IPS-NIHi7 (cell line): ENCODE results near the gene GALNT15.
A peak's percentile ranks its signal among the peaks of the same experiment; 100 is the strongest.

Experiments used
- DNase-seq: peaks from one replicate; pipeline ENCODE4 v3.0.0; 2012; ENCODE audit warnings: mixed read lengths; ENCODE audit errors: extremely low spot score

The GALNT15 gene

GRCh38 chr3:16168211-16168610, 6.3 kb upstream of the GALNT15 start:
- DNase-seq = no peak

DNA sequence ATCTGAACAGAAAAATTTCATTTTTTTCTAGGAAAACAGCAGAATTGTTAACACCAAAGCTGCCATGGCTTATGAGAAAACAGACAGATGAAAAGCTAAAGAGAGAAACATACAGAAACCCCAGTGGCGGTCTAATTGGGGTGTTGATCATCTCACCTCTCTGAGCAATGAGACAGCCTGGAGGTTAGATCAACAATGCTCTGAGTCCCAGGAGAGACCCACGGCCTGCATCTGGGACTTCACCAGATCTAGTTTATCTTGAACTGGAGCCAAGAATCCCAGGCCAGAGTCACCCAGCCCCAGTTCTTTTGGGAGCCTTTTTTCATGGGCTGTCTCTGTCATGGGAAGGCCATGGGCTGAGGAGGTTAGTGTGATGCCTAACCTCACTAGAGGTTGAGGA, 3.5 kb upstream of the GALNT15 start:
- no peak for DNase-seq

DNA sequence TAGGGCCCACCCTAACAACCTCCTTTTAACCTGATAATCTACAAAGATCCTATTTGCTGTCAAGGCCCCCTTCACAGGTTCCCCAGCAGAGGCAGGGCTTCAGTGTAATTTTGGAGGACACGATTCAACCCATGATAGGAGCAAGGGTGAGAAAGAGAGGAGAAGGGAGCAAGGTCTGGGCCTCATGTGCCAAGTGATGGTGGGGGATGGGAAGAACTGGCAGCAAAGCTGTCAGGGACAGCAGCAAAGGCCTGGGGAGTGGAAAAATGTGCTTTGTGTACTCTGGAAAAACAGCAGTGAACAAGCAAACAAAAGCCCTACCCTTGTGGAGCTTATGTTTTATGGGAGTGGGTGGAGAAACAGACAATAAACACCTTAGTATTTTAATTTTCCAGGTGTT, 2.7 kb upstream of the GALNT15 start:
- no peak for DNase-seq

DNA sequence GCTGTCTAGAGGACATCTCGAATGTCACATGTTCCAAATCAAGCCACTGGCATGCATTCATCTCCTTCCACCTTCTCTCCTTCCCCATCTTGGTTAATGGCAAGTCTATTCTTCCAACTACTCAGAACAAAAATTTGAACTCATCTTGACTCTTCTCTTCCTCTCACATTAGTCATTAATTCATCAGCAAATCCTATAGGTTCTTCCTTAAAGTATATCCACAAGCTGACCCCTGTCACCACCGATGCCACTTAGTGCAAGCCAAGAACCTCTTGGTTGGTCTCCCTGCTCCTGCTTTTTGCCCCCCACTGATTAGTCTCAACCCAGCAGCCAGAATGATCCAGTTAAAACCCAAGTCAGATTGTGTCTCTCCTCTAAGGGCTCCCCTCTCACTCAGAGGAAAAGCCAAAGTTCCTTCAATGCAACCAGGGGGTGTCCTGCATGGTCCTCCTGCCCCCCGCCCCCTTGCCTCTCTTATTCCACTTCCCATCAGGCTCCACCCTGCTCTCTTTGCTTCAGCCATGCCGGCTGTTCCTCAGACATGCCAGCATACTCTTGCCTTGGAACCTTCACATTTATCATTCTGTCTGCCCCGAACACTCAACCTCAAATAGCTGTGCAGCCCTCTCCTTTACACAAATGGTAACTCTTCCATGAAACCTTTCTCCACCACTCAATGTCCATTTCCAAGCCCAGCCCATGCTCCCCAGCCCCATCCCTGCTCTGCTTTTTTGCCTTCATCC, 1.0 kb upstream of the GALNT15 start:
- no peak for DNase-seq

DNA sequence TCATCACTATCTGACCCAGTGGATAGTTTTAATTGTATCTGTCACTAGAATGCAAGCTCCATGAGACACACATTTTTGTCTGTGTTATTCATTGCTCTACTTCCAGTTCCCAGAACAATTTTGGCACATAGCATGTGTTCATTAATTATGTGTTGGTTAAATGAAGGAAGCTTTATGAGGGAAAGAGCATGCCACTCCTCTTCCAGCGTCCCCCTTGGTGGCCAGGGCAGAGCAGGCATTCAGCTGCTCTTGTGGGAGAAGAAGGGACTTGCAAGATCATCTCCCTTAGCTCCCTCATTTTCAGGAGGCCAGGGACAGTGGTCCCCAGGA, 489 bp upstream of the GALNT15 start:
- DNase-seq = no peak

DNA sequence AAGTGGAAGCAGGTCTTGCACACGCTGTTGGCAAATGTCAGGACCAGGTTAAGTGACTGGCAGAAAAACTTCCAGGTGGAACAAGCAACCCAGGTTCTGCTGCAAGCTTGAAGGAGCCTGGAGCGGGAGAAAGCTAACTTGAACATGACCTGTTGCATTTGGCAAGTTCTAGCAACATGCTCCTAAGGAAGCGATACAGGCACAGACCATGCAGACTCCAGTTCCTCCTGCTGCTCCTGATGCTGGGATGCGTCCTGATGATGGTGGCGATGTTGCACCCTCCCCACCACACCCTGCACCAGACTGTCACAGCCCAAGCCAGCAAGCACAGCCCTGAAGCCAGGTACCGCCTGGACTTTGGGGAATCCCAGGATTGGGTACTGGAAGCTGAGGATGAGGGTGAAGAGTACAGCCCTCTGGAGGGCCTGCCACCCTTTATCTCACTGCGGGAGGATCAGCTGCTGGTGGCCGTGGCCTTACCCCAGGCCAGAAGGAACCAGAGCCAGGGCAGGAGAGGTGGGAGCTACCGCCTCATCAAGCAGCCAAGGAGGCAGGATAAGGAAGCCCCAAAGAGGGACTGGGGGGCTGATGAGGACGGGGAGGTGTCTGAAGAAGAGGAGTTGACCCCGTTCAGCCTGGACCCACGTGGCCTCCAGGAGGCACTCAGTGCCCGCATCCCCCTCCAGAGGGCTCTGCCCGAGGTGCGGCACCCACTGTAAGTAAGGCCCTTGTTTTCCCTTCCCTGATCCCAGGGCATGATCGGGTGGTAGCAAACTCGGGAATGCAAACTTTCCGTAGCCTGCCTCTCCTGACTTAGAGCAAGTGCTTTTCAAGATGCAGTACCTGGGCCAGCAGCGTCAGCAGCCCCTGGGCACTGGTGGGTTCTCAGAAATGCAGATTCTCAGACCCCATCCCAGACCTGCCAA, 759 bp downstream of the GALNT15 start:
- DNase-seq = no peak

DNA sequence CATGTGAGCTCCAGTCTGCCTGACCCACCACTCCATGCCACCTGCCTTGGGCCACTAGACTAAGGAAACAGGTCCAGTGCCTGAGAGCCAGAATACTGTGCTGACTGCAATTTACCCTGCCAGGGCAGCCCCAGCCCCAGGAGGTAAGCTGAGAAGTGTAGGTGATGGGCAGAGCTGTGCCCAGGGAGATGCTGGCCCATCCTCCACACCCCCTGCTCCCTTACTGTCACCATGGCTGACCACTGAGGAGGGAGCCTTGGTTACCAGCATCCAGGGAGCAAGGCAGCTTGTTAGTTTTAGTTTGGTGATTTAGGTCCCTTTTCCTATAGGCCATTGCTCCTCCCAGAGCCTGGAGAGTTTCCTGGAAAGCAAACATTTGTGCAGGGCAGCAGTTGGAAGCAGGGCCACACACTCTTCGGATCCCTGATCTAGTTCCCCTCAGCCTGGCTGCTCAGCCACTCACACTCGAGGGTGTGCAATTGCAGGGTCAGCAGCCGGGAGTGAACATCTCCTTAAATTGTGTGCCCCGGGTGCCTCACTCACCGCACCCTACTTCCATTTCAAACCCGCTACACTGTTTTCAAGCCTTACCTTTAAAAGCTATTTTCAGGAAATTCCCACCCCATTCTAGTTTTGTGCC, 2.0 kb downstream of the GALNT15 start:
- no peak for DNase-seq

DNA sequence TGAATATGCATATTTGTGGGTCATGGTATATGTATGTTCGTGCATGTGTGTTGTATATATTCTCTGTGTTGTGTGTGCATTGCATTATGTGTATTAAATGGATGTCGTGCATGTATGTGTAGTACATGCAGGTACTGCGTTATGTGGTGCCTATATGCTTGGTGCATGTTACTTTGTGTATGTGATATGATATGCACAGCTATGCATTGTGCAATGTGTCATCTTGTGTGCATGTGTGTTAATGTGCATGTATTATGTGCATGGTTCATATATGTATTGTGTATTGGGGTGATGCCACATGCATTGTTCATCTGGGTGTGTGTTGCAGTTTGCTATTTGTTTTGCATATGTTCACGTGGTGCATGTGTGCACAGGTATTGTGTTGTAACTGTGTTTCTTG, 2.9 kb downstream of the GALNT15 start:
- no peak for DNase-seq

DNA sequence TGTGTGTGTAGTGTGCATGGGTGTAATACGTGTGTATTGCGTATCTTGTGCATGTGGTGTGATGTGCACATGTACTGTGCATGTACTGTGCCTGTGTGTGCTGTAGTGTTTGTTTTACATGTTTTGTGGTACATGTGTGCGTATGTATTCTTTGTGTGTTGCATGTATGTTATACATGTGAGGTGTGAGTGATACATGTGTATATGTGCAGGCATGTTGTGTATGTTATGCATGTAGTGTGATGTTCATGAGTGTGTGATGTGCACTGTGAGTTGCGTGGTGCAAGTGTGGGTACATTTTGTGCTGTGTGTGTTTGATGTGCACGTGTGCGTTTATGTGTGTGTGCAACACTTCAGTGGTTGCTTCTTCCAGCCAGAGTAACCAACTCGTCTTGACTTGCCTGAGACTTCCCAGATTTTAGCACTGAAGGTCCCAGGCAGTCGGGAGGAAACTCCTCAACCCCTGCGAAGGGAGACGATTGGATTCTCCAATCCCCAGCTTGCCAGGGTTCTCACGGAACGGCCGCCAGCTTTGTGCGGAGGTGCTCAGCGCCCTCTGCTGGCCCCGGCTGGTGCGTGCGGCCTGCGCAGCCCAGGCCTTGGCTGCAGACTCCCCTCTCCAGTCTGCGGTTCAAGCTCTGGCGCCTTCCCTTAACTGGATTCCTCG, 3.6 kb downstream of the GALNT15 start:
- DNase-seq = peak; percentile 95

GRCh38 chr3:16178628-16178988, 4.1 kb downstream of the GALNT15 start:
- no peak for DNase-seq

DNA sequence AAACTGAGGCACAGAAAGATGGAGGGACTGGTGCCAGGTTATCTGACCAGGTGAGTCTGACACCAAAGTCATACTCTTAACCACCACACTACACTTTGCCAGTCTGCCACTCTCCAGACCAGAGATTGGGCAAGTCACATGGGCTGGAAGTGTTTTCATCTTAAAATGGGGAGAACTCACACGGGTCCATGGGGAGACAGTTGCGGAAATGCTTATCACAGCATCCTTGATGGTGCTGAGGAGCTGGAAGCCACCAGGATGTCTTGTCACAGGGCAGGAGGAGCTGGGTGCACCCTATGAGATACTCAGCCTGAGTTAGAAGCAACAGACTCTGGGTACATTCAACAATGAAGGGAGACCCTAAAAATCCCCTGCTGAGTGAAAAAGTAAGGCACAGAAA, 4.8 kb downstream of the GALNT15 start:
- no peak for DNase-seq

DNA sequence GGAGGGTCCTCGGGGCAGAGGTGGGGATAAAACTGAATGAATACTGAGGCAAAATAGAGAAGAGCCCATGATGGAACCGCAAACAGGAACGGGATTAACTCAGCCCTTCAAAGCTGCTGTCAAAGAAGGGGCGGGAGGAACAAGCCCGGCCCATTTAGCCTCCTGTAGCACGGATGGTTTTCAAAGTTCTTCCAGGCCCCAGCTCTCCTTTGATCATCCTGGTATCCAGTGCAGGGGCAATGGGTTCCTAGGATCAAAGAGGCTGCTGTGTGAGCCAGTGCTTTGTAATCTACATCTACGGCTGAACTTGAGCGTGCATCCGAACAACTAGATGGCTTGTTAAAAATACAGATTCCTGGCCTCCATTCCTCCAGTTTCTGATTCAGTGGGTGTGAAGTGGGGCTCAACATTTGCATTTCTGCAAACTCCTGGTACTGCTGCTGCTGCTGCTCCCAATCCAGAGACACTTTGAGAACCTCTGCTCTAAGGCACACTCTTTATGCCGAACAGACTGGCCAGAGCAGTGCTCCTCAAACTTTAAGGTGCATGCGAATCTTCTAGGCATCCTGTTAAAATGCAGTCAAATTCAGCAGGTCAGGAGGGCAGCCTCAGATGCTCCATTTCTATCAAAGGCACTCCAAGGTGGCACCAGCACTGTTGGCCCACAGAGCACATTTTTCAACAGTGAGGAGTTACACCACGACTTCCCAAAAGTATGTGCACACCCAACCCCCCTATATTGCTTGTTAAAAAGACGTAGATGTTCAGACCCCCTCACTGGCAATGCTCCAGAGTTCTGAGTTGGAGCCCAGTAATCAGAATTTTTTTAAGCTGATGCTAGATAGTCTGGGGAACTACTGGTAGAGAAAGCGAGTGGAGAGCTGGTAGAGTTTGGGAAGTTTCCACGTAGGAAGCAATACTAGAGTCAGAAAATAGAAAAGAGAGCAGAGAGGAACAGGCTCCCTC, 5.6 kb downstream of the GALNT15 start:
- no peak for DNase-seq

GRCh38 chr3:16180737-16181134, 6.3 kb downstream of the GALNT15 start:
- DNase-seq = no peak

DNA sequence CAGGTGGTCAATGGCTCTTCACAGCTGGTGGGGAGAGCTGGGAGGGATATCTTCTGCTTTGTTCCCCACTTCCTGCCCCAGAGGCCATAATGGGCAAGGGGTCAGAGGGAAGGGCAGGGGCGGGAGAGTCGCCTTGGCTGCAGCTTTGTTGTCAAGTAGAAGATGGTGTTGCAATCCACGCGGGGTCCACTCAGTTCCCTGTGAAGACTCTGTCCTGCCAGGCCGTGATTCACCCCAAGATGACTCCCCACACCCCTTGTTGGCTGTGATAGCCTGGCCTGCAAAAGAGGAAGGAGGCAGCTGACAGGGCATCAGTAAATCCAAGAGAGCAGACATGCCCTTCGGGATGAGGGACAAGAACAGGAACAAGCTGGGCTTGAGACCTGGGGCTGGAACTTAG, 6.9 kb downstream of the GALNT15 start:
- no peak for DNase-seq

- DNase-seq = no peak
These were observed 7.7 kb downstream of the GALNT15 start for GRCh38 chr3:16182183-16182582.

DNA sequence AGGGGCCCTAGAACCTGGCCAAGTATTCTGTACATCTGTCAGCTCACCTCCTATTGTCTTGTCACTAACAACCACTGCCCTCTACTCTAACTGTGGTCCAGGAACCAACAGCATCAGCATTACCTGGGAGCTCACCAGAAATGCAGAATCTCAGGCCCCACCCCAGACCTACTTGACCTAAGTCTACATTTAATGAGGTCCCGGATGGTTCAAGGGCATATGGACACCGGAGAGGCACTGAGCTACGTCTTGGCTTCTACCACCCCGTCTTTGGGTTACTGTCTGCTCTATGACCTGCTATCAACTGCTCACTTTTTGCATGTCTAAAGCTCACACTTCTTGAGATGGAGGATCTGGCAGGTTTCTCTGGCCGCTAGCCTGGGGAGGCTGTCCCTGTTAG, 8.1 kb downstream of the GALNT15 start:
- no peak for DNase-seq

- DNase-seq = no peak
These were observed 8.6 kb downstream of the GALNT15 start for GRCh38 chr3:16183082-16183481.

DNA sequence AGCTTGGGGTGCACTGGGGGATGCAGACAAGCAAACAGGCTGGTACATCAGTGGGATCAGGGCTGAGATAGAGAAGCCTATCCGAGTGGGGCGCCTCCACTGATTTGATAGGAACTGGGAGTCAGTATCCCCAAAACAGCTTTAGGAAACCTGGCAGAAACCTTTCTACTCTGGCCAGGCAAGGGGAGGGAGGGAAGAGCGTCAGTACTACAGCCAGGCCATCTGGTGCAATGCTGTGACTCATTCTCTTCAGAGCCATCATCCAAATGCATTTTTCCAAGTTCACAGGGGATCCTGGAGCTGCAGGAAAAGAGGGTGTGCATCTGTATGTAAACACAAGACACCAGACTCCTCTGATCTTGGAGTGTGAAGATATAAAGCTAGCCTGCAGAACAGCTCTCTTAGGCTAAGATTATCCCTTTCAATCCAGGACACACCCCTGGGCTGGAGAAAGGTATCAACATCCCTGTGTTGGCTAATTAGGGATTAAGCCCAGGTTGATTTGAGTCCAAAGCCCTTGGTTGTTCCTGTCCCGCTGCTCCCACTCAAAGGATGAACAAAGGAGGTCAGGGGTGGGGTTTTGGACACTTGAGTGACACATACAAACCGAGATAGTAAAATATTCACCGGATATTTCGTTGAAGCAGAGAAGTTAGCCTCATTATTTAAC, 9.3 kb downstream of the GALNT15 start:
- no peak for DNase-seq

- no peak for DNase-seq
These were observed 11.6 kb downstream of the GALNT15 start for GRCh38 chr3:16186086-16186485.

DNA sequence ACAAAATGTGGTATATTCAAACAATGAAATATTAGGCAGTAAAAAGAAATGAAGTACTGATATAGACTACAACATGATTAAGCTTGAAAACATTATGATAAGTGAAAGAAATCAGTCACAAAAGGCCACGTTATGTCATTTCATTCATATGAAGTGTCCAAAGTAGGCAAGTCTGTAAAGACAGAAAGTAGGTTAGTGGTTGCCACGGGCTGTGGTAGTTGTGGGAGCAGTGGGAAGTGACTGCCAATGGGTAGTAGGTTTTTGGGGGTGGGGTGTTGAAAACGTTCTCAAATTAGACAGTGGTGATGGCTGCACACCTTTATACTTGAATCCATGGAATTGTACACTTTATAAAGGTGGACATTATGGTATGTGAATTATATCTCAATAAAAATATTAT, 12.1 kb downstream of the GALNT15 start:
- DNase-seq = no peak
